ENCODE data around the gene ZPBP2. TPM values are rescaled to one million over a fixed set of nuclear protein-coding genes. Genes with fewer than 3 reads are reported as not detected.
A peak's percentile ranks its signal among the peaks of the same experiment; 100 is the strongest.

ZPBP2 gene
- total and polyA plus RNA-seq, 2 of the 13 experiments (the other 11 are each of a cell fraction or from before 2014, with no cell fraction given) = not detected

DNA sequence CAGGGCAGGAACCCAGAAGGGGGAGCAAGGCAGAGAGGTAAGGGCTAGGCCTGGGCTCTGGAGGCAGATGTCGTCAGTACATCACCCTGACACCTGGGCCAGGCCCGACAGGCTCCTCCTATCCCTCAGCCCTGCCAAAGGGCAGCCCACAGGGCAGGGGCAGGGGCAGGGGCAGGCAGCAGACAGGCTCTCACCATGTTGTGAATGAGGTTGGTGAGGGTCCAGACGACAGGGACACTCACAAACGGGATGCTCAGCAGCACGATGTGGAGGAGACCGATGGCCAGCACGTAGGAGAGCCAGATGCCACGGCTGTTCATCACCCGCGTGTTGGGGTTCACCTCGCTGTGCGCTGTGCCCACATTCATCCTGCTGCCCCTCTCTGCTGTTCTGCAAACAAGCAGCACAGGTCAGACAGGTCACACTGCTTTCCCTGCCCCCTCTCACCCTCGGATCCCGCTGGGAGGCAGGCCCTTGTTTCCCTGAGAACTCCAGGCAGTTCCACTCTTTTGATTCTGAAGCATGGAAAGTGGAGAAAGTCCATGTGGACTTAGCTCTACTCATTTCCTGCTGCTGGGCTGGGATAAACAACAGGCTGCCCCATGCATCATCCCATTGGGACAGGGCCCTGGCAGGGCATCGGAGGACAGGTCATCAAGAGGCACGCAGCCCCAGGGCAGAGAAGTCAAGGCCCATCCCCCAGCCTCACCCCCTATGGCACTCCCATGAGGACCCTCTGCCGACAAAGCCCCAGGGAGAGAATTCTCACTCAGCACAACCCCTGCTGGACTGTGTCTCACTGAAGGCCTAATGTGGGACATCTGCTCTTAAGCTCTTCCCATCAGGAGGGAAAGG, 56.1 kb downstream of the ZPBP2 start (continued):
- peak; percentile 96; the same call in 1 of the 2 replicates for TF ChIP-seq ZNF691 (CRISPR knock-in tag; IDR thresholded peaks at IDR 0.05; ENCODE audit: borderline replicate concordance, low read depth)
- TF ChIP-seq CREB3 (CRISPR knock-in tag; IDR thresholded peaks at IDR 0.05) = peak; percentile 87; the same call in 1 of the 2 replicates
- TF ChIP-seq ZBTB44 (CRISPR knock-in tag; IDR thresholded peaks at IDR 0.05) = 0 out of 2 replicates have a peak, but pooled peaks have one; percentile 32
- peak; percentile 95 for TF ChIP-seq ZNF761 (CRISPR knock-in tag; conservative IDR thresholded peaks at IDR 0.05)
- no peak; the same call in 1 of the 2 replicates for TF ChIP-seq RFX5 (IDR thresholded peaks at IDR 0.05; ENCODE audit: low read depth, low read length)
- TF ChIP-seq RBM39 (IDR thresholded peaks at IDR 0.05; ENCODE audit: low read depth, low read length, poor library complexity, severe bottlenecking) = peak; percentile 35
- peak; percentile 36; the same call in 1 of the 2 replicates for TF ChIP-seq TAF1 (CRISPR knock-in tag; IDR thresholded peaks at IDR 0.05)
- peak; percentile 96 for TF ChIP-seq SP5 (CRISPR knock-in tag; IDR thresholded peaks at IDR 0.05; ENCODE audit: borderline replicate concordance, low read depth)
- TF ChIP-seq ZFP82 (CRISPR knock-in tag; IDR thresholded peaks at IDR 0.05; ENCODE audit: borderline replicate concordance) = no peak; the same call in 1 of the 2 replicates
- TF ChIP-seq, protein P1, sequence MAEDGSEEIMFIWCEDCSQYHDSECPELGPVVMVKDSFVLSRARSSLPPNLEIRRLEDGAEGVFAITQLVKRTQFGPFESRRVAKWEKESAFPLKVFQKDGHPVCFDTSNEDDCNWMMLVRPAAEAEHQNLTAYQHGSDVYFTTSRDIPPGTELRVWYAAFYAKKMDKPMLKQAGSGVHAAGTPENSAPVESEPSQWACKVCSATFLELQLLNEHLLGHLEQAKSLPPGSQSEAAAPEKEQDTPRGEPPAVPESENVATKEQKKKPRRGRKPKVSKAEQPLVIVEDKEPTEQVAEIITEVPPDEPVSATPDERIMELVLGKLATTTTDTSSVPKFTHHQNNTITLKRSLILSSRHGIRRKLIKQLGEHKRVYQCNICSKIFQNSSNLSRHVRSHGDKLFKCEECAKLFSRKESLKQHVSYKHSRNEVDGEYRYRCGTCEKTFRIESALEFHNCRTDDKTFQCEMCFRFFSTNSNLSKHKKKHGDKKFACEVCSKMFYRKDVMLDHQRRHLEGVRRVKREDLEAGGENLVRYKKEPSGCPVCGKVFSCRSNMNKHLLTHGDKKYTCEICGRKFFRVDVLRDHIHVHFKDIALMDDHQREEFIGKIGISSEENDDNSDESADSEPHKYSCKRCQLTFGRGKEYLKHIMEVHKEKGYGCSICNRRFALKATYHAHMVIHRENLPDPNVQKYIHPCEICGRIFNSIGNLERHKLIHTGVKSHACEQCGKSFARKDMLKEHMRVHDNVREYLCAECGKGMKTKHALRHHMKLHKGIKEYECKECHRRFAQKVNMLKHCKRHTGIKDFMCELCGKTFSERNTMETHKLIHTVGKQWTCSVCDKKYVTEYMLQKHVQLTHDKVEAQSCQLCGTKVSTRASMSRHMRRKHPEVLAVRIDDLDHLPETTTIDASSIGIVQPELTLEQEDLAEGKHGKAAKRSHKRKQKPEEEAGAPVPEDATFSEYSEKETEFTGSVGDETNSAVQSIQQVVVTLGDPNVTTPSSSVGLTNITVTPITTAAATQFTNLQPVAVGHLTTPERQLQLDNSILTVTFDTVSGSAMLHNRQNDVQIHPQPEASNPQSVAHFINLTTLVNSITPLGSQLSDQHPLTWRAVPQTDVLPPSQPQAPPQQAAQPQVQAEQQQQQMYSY (CRISPR knock-in tag; IDR thresholded peaks at IDR 0.05) = no peak
- TF ChIP-seq LCORL (IDR thresholded peaks at IDR 0.05) = no peak
- peak; percentile 100 for TF ChIP-seq LCORL (CRISPR knock-in tag; IDR thresholded peaks at IDR 0.05)
- TF ChIP-seq, protein P2, sequence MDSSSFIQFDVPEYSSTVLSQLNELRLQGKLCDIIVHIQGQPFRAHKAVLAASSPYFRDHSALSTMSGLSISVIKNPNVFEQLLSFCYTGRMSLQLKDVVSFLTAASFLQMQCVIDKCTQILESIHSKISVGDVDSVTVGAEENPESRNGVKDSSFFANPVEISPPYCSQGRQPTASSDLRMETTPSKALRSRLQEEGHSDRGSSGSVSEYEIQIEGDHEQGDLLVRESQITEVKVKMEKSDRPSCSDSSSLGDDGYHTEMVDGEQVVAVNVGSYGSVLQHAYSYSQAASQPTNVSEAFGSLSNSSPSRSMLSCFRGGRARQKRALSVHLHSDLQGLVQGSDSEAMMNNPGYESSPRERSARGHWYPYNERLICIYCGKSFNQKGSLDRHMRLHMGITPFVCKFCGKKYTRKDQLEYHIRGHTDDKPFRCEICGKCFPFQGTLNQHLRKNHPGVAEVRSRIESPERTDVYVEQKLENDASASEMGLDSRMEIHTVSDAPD (CRISPR knock-in tag; IDR thresholded peaks at IDR 0.05) = peak; percentile 68; the same call in 1 of the 2 replicates
- TF ChIP-seq IRF2 (CRISPR knock-in tag; IDR thresholded peaks at IDR 0.05) = peak; percentile 97; the same call in 1 of the 2 replicates
- TF ChIP-seq KLF6 (CRISPR knock-in tag; IDR thresholded peaks at IDR 0.05) = peak; percentile 90
- 0 out of 2 replicates have a peak, but pooled peaks have one; percentile 38 for TF ChIP-seq ZNF773 (CRISPR knock-in tag; IDR thresholded peaks at IDR 0.05; ENCODE audit: borderline replicate concordance)
- no peak for TF ChIP-seq EHMT2 (IDR thresholded peaks at IDR 0.05; ENCODE audit: borderline replicate concordance, low read depth, low read length)
